Retinal pigment epithelial cell (primary cell): ENCODE data around the gene LASP1.
"Not testable (repeated sequence)": the region's sequence is repeated elsewhere in the genome, so short reads cannot be mapped to it uniquely, and the experiment has no call there.

Experiments used
- DNase-seq: peaks from one replicate; pipeline ENCODE4 v3.0.0-alpha.2; 2010; ENCODE audit warnings: low read depth
- H3K4me3 ChIP-seq: 2 replicates; pipeline ENCODE4 v1.5.1; 2011; ENCODE audit warnings: mild to moderate bottlenecking, low read length, control low read depth, moderate library complexity
- TF ChIP-seq, protein P1 (sequence below): conservative IDR thresholded peaks from 2 replicates; pipeline ENCODE4 v1.5.1; 2011; ENCODE audit warnings: low read depth, low read length, control low read depth, inconsistent platforms

LASP1 gene

DNA sequence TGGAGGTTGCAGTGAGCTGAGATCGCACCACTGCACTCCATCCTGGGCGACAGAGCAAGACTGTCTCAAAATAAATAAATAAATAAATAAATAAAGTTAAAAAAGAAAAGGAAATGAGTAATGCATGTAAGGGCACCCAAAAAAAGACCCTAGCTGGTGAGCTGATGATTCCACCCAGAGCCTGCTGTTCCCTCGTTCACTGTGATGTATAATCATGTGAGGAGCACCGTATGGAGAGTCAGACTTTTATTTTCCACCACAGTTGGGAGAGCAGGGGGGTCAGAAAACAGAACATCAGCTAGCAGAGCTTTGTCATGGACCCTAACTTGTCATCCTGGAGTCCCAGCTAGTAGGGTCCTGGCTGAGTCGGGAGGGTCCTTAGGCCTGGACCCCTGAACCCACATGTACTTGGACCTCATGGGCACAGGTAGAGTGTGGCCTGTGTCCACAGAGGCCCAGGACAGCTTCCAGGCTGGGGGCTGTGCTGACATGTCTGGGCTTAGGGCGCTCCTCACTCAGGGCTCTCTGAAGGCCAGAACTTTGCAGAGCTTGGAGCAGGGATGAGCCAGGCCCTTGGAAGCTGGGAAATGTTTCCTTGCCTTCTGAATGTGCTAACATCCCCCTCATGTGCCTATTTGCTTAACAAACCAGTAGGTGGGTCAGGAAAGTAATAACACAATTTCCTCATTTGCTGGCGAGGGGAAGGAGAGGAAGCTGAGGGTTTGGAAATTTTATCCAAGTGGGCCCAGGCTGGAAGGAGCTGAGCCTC is 36.8 kb downstream of the LASP1 start:
- TF ChIP-seq, protein P1, sequence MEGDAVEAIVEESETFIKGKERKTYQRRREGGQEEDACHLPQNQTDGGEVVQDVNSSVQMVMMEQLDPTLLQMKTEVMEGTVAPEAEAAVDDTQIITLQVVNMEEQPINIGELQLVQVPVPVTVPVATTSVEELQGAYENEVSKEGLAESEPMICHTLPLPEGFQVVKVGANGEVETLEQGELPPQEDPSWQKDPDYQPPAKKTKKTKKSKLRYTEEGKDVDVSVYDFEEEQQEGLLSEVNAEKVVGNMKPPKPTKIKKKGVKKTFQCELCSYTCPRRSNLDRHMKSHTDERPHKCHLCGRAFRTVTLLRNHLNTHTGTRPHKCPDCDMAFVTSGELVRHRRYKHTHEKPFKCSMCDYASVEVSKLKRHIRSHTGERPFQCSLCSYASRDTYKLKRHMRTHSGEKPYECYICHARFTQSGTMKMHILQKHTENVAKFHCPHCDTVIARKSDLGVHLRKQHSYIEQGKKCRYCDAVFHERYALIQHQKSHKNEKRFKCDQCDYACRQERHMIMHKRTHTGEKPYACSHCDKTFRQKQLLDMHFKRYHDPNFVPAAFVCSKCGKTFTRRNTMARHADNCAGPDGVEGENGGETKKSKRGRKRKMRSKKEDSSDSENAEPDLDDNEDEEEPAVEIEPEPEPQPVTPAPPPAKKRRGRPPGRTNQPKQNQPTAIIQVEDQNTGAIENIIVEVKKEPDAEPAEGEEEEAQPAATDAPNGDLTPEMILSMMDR, result no peak
- H3K4me3 ChIP-seq, result no peak overlapping the region
- DNase-seq, result no peak

DNA sequence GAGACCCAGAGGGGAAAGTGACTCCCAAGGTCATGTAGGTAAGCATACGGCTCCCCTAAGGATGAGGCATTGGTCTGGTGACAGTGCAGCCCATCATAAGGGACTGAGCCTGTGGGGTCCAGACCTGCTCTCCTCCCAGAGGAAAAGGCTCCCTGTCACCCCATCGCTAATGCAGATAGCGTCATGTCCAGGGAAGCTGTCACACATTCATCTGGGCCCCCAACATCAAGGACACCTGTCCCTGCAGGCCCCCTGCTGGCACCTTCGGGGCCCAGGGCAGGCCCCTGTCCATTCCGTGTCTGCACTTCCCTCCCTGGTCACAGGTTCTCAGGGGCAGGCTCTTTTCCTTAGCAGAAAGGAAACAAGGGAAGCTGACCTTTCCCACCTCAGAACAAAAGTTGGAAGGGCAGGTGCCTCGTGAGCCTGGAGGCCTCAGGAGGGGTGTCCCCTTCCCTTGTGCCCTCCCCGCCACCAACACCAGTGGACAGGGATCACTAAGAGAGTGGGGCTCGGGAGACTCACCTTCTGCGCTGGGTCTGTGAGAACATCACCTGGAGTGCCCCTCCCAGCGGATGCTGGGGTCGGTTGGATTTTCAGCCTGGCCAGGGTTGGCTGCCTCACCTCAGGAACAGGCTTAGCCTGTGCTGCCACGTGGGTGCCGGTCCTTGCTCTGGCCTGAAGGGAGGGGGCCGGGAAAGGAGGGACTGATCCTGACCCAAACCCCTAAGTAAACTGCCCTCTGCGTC is 38.2 kb downstream of the LASP1 start:
- DNase-seq, result no peak
- TF ChIP-seq, protein P1, result peak; percentile 17
- no peak overlapping the region for H3K4me3 ChIP-seq

- TF ChIP-seq, protein P1, result no peak
- no peak overlapping the region for H3K4me3 ChIP-seq
- no peak for DNase-seq
These were observed 38.9 kb downstream of the LASP1 start for GRCh38 chr17:38908676-38909181.

DNA sequence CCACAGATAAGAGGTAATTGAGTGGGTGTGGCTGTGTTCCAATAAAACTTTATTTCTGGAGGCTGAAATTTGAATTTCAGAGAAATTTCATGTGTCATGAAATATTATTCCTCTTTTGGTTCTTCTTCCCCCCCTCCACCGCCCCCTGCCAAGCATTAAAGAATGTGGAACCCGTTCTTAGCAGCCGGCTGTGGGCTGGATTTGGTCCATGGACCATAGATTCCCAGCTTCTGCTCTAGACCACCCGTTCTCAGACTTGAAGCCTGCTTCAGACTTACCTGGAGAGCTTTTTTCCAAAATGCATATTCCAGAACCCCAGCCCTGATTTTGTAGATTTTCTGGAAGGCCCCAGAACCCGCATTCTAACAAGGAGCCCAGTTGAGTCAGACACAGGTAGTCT is 40.5 kb downstream of the LASP1 start:
- TF ChIP-seq, protein P1, result no peak
- DNase-seq, result no peak
- H3K4me3 ChIP-seq, result no peak overlapping the region

GRCh38 chr17:38911081-38911730 is 41.3 kb downstream of the LASP1 start:
- TF ChIP-seq, protein P1, result no peak
- H3K4me3 ChIP-seq, result no peak overlapping the region
- DNase-seq, result no peak

DNA sequence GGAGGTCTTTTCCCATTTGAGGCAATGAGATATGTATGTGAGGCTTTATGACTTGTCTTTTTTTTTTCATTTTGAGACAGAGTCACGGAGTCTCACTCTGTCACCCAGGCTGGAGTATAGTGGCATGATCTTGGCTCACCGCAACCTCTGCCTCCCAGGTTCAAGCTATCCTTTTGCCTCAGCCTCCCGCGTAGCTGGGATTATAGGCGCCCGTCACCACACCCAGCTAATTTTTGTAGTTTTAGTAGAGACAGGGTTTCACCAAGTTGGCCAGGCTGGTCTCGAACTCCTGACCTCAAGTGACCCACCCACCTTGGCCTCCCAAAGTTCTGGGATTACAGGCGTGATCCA is 41.8 kb downstream of the LASP1 start:
- not testable (repeated sequence) for H3K4me3 ChIP-seq, DNase-seq

DNA sequence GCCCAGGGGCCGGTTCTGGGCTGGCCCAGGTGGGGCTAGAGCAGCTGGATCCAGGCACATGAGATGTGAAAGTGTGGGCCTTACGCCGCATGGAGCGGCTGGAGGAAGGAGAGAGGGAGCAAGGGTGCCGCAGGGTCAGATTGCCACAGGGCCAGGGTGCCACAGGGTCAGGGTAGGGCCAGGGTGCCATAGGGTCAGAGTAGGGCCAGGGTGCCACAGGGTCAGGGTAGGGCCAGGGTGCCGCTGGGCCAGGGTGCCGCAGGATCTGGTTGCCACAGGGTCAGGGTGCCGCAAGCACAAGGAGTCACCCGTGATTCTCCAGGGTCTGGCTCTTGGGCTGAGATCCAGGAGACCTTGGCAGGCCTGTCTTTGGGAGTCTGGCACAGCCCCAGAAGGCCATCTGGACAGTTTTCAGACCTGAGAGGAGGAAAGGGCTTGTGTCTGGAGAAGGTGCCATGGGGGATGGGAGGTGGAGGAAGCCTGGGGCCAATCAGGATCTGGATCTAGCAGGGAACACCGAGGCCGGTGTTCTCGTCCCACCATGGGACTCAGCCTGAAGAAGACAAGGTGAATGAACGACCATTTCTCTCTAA is 42.5 kb downstream of the LASP1 start:
- no peak for DNase-seq
- no peak overlapping the region for H3K4me3 ChIP-seq
- TF ChIP-seq, protein P1, result no peak
